Prostate gland (tissue), 2 donors: ENCODE results near the gene CREB3L2.

ENCODE experiments used
- POLR2A ChIP-seq: fragments of 450-650 bp; IDR thresholded peaks from one replicate; pipeline ENCODE4 v1.6.1; 2016; ENCODE audit warnings: antibody characterized with exemption, mild to moderate bottlenecking
- TF ChIP-seq, protein P1 (sequence below), 4 experiments: fragments of 200-600 bp in 2 of 4; fragments of 450-650 bp in 2 of 4; sonication (generic) in 2 of 4; IDR thresholded peaks; 1 replicate in 3 of 4; 2 replicates in 1 of 4; pipeline ENCODE4 v1.5.1; 2016 to 2019; ENCODE audit warnings: antibody characterized with exemption in 4 of 4, mild to moderate bottlenecking in 2 of 4, moderate library complexity in 2 of 4

GRCh38 chr7:138023618-138024342 lies 21.9 kb upstream of the CREB3L2 start:
- TF ChIP-seq, protein P1, sequence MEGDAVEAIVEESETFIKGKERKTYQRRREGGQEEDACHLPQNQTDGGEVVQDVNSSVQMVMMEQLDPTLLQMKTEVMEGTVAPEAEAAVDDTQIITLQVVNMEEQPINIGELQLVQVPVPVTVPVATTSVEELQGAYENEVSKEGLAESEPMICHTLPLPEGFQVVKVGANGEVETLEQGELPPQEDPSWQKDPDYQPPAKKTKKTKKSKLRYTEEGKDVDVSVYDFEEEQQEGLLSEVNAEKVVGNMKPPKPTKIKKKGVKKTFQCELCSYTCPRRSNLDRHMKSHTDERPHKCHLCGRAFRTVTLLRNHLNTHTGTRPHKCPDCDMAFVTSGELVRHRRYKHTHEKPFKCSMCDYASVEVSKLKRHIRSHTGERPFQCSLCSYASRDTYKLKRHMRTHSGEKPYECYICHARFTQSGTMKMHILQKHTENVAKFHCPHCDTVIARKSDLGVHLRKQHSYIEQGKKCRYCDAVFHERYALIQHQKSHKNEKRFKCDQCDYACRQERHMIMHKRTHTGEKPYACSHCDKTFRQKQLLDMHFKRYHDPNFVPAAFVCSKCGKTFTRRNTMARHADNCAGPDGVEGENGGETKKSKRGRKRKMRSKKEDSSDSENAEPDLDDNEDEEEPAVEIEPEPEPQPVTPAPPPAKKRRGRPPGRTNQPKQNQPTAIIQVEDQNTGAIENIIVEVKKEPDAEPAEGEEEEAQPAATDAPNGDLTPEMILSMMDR (IDR thresholded peaks at IDR 0.05): no peak
- TF ChIP-seq POLR2A: no peak
